Fibroblast of pulmonary artery (primary cell): ENCODE data around the gene ADAM8.

Experiments used
- DNase-seq: peaks from one replicate; pipeline ENCODE4 v3.0.0-alpha.2; 2010; ENCODE audit warnings: low read depth
- H3K4me3 ChIP-seq: replicated peaks from 2 replicates; pipeline ENCODE4 v1.5.1; 2011; ENCODE audit warnings: low read depth, mild to moderate bottlenecking, control low read depth, low read length, moderate library complexity
- CTCF ChIP-seq: IDR thresholded peaks from 2 replicates; pipeline ENCODE4 v1.5.1; 2011; ENCODE audit warnings: mild to moderate bottlenecking, control low read depth, low read length, inconsistent platforms; ENCODE audit errors: missing control alignments

Gene ADAM8

GRCh38 chr10:133318494-133319127 lies 41.9 kb upstream of the ADAM8 start:
- DNase-seq = peak; percentile 59
- peak overlapping the region; percentile 42 for H3K4me3 ChIP-seq
- peak; percentile 70 for TF ChIP-seq CTCF

- TF ChIP-seq CTCF = no peak
- no peak for DNase-seq
- H3K4me3 ChIP-seq = no peak overlapping the region
Observed at GRCh38 chr10:133316732-133317131, 40.1 kb upstream of the ADAM8 start.

- no peak overlapping the region for H3K4me3 ChIP-seq
- DNase-seq = no peak
- TF ChIP-seq CTCF = no peak
Observed at GRCh38 chr10:133316266-133316665, 39.6 kb upstream of the ADAM8 start.

GRCh38 chr10:133315847-133316246 lies 39.2 kb upstream of the ADAM8 start:
- no peak for TF ChIP-seq CTCF
- no peak for DNase-seq
- no peak overlapping the region for H3K4me3 ChIP-seq

- no peak for TF ChIP-seq CTCF
- DNase-seq = no peak
- H3K4me3 ChIP-seq = no peak overlapping the region
Observed at GRCh38 chr10:133314911-133315310, 38.2 kb upstream of the ADAM8 start.

GRCh38 chr10:133313192-133313591 lies 36.5 kb upstream of the ADAM8 start:
- DNase-seq = no peak
- no peak for TF ChIP-seq CTCF

GRCh38 chr10:133312769-133313145 lies 36.1 kb upstream of the ADAM8 start:
- TF ChIP-seq CTCF = no peak
- no peak overlapping the region for H3K4me3 ChIP-seq
- DNase-seq = no peak

More at GRCh38 chr10:133313192-133313591, 36.5 kb upstream of the ADAM8 start:
- H3K4me3 ChIP-seq = no peak overlapping the region
